H1 (cell line): ENCODE data around the gene FAAH2. TPM values are rescaled to one million over a fixed set of nuclear protein-coding genes. Genes with fewer than 3 reads are reported as not detected.

Experiments used
- BACH1 ChIP-seq: IDR thresholded peaks from 2 replicates; pipeline ENCODE4 v1.6.1; 2012; ENCODE audit warnings: low read length, improper control_type of control experiment
- CHD2 ChIP-seq: IDR thresholded peaks from 2 replicates; pipeline ENCODE4 v1.6.1; 2012; ENCODE audit warnings: low read length, improper control_type of control experiment
- KDM1A ChIP-seq: fragments of 200-600, 300-600 bp; sonication (generic); IDR thresholded peaks from 2 replicates; pipeline ENCODE4 v1.7.1; 2016; ENCODE audit warnings: mild to moderate bottlenecking, low read length, borderline replicate concordance
- POU5F1 ChIP-seq: IDR thresholded peaks from 2 replicates; pipeline ENCODE4 v1.6.1; 2011; ENCODE audit warnings: low read depth, mild to moderate bottlenecking, low read length, moderate library complexity
- RAD21 ChIP-seq, 2 experiments: IDR thresholded peaks in 1 of 2; conservative IDR thresholded peaks in 1 of 2; 2 replicates each; pipeline ENCODE4 v1.6.1; 2011; ENCODE audit warnings: low read depth in 2 of 2, low read length in 2 of 2, improper control_type of control experiment in 1 of 2, inconsistent platforms in 1 of 2, mild to moderate bottlenecking in 1 of 2, moderate library complexity in 1 of 2
- SIRT6 ChIP-seq: IDR thresholded peaks from one replicate; pipeline ENCODE4 v1.7.1; 2012; ENCODE audit warnings: low read length, inconsistent platforms
- TBP ChIP-seq: IDR thresholded peaks from 2 replicates; pipeline ENCODE4 v1.6.1; 2011; ENCODE audit warnings: low read depth, low read length, improper control_type of control experiment
- polyA plus RNA-seq, 7 experiments: library from polyadenylated mRNA; depleted of rRNA in 3 of 7; stranded (reverse) in 5 of 7; unstranded in 2 of 7; fragments of >200 nt in 5 of 7; fragments of 200-250 nt in 2 of 7; gene quantifications; 1 replicate in 5 of 7; 2 replicates in 1 of 7; 4 replicates in 1 of 7; pipeline versions ENCODE4 v1.2.1 to v1.2.3, GENCODE V29; 2011 to 2013; ENCODE audit warnings: missing spikeins in 2 of 7, mixed read lengths in 2 of 7
- total RNA-seq: library from RNA; stranded (reverse); fragmentation: NEBNext Ultra II Directional; extraction: Animal tissue kit (Norgen Biotek cat#: 25700); gene quantifications from 2 replicates; pipeline ENCODE4 v1.2.1, GENCODE V29; 2021

The FAAH2 gene
- total and polyA plus RNA-seq, 2 of the 8 experiments (the other 6 are each of a cell fraction or from before 2014, with no cell fraction given): 3.6 to 4.4 TPM

- TF ChIP-seq SIRT6: no peak
- no peak for TF ChIP-seq KDM1A
- TF ChIP-seq TBP: no peak
- TF ChIP-seq RAD21 (IDR thresholded peaks at IDR 0.05 in 1 of 2, conservative IDR thresholded peaks at IDR 0.05 in 1 of 2; ENCODE audit: low read depth in 2 of 2, low read length in 2 of 2): no peak
- no peak for TF ChIP-seq BACH1
- no peak for TF ChIP-seq POU5F1
- TF ChIP-seq CHD2: no peak
- TF ChIP-seq, all 59 proteins: peak for 0
These were observed 136.3 kb downstream of the FAAH2 start (continued) for GRCh38 chrX:57422790-57423189.
